GM21825 (cell line): ENCODE measurements around the gene SGK1.
"Not testable (repeated sequence)": the region's sequence is repeated elsewhere in the genome, so short reads cannot be mapped to it uniquely, and the experiment has no call there.

ENCODE experiments used
- ATAC-seq: cut with Tn5 transposase; IDR thresholded peaks from one replicate; pipeline ENCODE4 v1.9.1; 2021; ENCODE audit warnings: mild to moderate bottlenecking, moderate library complexity; ENCODE audit not compliant: unreplicated experiment

The SGK1 gene

GRCh38 chr6:134230087-134230700, 87.7 kb downstream of the SGK1 start:
- ATAC-seq = no peak

GRCh38 chr6:134229520-134229919, 88.4 kb downstream of the SGK1 start:
- no peak for ATAC-seq

- ATAC-seq = no peak
Observed at GRCh38 chr6:134223796-134224420, 94.0 kb downstream of the SGK1 start.

GRCh38 chr6:134221250-134221649, 96.7 kb downstream of the SGK1 start:
- no peak for ATAC-seq

GRCh38 chr6:134217798-134218140, 100.1 kb downstream of the SGK1 start:
- no peak for ATAC-seq

GRCh38 chr6:134217105-134217797, 100.7 kb downstream of the SGK1 start:
- no peak for ATAC-seq

GRCh38 chr6:134216301-134217010, 101.5 kb downstream of the SGK1 start:
- ATAC-seq = peak; percentile 47

- not testable (repeated sequence) for ATAC-seq
Observed at GRCh38 chr6:134213410-134213809, 104.5 kb downstream of the SGK1 start.

GRCh38 chr6:134211297-134211696, 106.6 kb downstream of the SGK1 start:
- no peak for ATAC-seq

GRCh38 chr6:134207421-134207820, 110.5 kb downstream of the SGK1 start:
- no peak for ATAC-seq

GRCh38 chr6:134205366-134205765, 112.5 kb downstream of the SGK1 start:
- no peak for ATAC-seq

GRCh38 chr6:134204759-134205158, 113.2 kb downstream of the SGK1 start:
- ATAC-seq = not testable (repeated sequence)

GRCh38 chr6:134204031-134204430, 113.9 kb downstream of the SGK1 start:
- ATAC-seq = no peak

- ATAC-seq = no peak
Observed at GRCh38 chr6:134201716-134202115, 116.2 kb downstream of the SGK1 start.

- no peak for ATAC-seq
Observed at GRCh38 chr6:134199848-134200606, 117.9 kb downstream of the SGK1 start.

- no peak for ATAC-seq
Observed at GRCh38 chr6:134198093-134198492, 119.8 kb downstream of the SGK1 start.

GRCh38 chr6:134197685-134198084, 120.2 kb downstream of the SGK1 start:
- not testable (repeated sequence) for ATAC-seq

- no peak for ATAC-seq
Observed at GRCh38 chr6:134196568-134197193, 121.2 kb downstream of the SGK1 start.

- no peak for ATAC-seq
Observed at GRCh38 chr6:134195985-134196384, 121.9 kb downstream of the SGK1 start.

- no peak for ATAC-seq
Observed at GRCh38 chr6:134195164-134195906, 122.6 kb downstream of the SGK1 start.
